Bronchial epithelial cell (primary cell): ENCODE data around the gene USP15. TPM values are rescaled to one million over a fixed set of nuclear protein-coding genes. Genes with fewer than 3 reads are reported as not detected.

Source experiments
- DNase-seq: peaks from one replicate; pipeline ENCODE4 v3.0.0-alpha.2; 2010; ENCODE audit warnings: low read depth
- FAIRE-seq: peaks from 2 replicates; lab custom pipeline; 2011; peaks lifted over from hg19 to GRCh38; lab: Jason Lieb, UNC
- H3K27me3 ChIP-seq: 2 replicates; pipeline ENCODE4 v1.5.1; 2011; ENCODE audit warnings: low read length; ENCODE audit not compliant: control insufficient read depth, insufficient read depth
- H3K36me3 ChIP-seq: 2 replicates; pipeline ENCODE4 v1.5.1; 2011; ENCODE audit warnings: low read length; ENCODE audit not compliant: control insufficient read depth, insufficient read depth
- H3K4me3 ChIP-seq: 2 replicates; pipeline ENCODE4 v1.5.1; 2011; ENCODE audit warnings: mild to moderate bottlenecking, low read depth, low read length, control low read depth
- total RNA-seq: library from RNA; depleted of rRNA; stranded (reverse); fragments of >200 nt; gene quantifications from 2 replicates; pipeline ENCODE4 v1.2.1, GENCODE V29; 2014
- TF ChIP-seq, protein P1 (sequence below): IDR thresholded peaks from 2 replicates; pipeline ENCODE4 v1.5.1; 2011; ENCODE audit warnings: mild to moderate bottlenecking, moderate library complexity, low read length, control low read depth, inconsistent platforms; ENCODE audit not compliant: insufficient read depth, severe bottlenecking

Gene USP15
- total RNA-seq, 1 donor from 2014 or later, result 56.3 TPM

DNA sequence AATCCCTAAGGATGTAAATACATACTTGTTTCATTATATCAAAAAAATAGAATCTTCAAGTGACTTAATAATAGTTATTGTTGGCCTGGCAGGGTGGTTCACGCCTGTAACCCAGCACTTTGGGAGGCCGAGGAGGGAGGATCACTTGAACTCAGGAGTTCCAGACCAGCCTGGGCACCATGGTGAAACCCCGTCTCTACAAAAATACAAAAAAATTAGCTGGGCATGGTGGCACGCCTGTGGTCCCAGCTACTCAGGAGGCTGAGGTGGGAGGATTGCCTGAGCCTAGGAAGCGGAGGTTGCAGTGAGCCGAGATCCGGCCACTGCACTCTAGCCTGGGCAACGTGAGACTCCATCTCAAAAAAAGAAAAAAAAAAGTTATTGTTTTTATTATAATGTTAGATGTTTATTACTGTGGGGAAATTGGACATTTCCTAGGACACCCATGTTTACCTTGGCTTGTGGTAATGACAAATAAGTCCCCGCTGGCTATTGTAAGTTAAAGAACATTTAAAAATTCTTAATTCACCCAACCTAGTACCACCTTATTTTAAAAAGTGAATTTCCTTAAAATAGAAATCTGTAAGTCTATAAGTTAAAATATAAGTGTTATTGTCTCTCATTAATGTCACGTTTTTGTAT lies 1.8 kb downstream of the USP15 start:
- TF ChIP-seq, protein P1, sequence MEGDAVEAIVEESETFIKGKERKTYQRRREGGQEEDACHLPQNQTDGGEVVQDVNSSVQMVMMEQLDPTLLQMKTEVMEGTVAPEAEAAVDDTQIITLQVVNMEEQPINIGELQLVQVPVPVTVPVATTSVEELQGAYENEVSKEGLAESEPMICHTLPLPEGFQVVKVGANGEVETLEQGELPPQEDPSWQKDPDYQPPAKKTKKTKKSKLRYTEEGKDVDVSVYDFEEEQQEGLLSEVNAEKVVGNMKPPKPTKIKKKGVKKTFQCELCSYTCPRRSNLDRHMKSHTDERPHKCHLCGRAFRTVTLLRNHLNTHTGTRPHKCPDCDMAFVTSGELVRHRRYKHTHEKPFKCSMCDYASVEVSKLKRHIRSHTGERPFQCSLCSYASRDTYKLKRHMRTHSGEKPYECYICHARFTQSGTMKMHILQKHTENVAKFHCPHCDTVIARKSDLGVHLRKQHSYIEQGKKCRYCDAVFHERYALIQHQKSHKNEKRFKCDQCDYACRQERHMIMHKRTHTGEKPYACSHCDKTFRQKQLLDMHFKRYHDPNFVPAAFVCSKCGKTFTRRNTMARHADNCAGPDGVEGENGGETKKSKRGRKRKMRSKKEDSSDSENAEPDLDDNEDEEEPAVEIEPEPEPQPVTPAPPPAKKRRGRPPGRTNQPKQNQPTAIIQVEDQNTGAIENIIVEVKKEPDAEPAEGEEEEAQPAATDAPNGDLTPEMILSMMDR, result no peak
- no peak overlapping the region for H3K4me3 ChIP-seq
- H3K36me3 ChIP-seq, result no peaks in the 10 kb centered on the region
- FAIRE-seq (no peak), DNase-seq (no peak)
- no peaks in the 10 kb centered on the region for H3K27me3 ChIP-seq

DNA sequence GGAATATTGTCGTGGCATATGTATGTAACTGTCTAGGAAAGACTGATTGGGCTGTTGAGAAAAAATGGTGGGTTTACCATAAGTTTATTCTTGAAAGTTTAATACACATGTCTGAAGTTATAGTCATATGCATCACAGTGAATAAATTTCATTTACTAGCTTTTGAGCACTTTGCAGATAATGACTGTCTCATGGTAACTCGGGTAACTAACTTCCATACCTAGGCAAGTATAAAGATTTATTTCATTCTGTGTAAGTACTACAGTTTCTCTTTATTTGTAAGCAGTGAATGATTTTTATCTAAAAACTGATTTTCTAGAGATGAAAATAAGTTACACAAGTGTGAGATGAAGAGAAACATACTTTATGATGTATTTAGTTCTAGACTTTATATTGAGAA lies 3.0 kb downstream of the USP15 start:
- DNase-seq, result no peak
- TF ChIP-seq, protein P1, result no peak
- Histone ChIP-seq H3K27me3 (no peaks in the 10 kb centered on the region), H3K36me3 (no peaks in the 10 kb centered on the region), H3K4me3 (no peak overlapping the region)
- no peak for FAIRE-seq

DNA sequence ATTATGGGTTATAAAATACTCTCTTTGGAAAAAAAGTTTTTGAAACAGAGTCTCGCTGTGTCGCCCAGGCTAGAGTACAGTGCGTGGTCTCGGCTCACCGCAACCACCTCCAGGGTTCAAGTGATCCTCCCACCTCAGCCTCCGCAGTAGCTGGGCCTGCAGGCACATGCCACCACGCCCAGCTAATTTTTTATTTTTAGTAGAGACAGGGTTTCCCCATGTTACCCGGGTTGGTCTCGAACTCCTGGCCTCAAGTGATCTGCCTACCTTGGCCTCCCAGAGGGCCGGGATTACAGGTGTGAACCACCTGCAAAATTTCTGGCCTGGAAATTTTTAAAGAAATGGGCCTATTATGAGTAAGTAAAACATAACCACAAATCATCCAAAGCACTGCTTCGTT lies 3.8 kb downstream of the USP15 start:
- H3K27me3 ChIP-seq, result no peaks in the 10 kb centered on the region
- DNase-seq, result no peak
- TF ChIP-seq, protein P1, result no peak
- H3K36me3 ChIP-seq, result no peaks in the 10 kb centered on the region
- no peak overlapping the region for H3K4me3 ChIP-seq
- no peak for FAIRE-seq

DNA sequence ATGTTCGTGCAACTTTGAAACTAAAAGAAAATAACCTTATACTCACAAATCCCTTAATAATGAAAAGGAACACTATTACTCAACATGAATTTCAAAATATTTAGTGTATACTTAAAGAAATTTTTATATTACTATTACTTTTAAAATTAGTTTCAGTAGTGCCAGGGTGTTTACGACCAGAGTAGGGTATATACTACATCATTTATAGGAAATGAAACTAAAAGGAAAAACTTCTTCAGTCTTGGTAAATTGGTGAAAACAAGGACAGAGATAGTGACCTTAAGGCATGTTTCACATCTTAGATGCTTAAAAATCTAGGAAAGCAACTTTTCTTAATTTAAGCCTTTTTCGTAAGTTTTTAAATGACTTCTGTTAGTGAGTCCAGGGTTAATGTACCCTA lies 4.5 kb downstream of the USP15 start:
- no peak overlapping the region for H3K4me3 ChIP-seq

DNA sequence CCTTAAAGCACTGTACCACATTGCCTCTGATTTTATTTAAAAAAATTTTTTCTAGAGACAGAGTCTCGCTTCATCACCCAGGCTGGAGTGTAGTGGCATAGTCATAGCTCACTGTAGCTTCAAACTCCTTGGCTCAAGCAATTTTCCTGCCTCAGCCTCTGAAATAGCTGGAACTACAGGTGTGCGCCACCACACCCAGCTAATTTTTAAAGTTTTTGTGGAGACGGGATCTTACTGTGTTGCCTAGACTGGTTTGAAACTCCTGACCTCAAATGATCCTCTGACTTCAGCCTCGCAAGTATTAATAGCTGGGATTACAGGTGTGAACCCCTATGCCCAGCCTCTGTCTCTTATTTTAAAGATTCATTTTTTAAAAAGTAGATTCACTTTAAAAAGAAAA lies 5.3 kb downstream of the USP15 start:
- no peaks in the 10 kb centered on the region for H3K27me3 ChIP-seq
- FAIRE-seq (no peak), DNase-seq (no peak)
- TF ChIP-seq, protein P1, result no peak
- no peaks in the 10 kb centered on the region for H3K36me3 ChIP-seq
- no peak overlapping the region for H3K4me3 ChIP-seq

More for the DNA sequence above, 4.5 kb downstream of the USP15 start:
- TF ChIP-seq, protein P1, result no peak
- no peaks in the 10 kb centered on the region for H3K36me3 ChIP-seq
- no peaks in the 10 kb centered on the region for H3K27me3 ChIP-seq
- DNase-seq, result no peak
- no peak for FAIRE-seq

DNA sequence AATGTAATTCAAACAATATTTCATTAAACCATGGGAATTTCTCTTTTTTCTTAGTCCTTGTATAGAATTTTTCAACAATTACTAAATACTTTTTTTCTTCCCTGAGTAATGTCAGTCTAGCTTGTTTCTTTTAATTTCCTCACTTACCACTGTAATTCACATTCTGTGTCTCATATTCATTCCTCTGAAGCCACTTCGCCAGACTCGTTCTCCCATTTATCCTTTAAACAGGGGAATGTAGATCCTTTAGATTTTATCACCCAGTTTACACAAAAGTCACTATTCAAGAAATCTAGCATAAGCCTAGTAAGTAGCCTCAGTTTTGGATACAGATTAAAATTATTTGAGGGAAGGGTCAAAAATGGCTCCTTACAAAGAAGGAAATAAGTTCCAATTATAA lies 6.8 kb downstream of the USP15 start:
- FAIRE-seq, result no peak
- DNase-seq, result no peak
- H3K36me3 ChIP-seq, result no peaks in the 10 kb centered on the region
- H3K4me3 ChIP-seq, result no peak overlapping the region
- H3K27me3 ChIP-seq, result no peaks in the 10 kb centered on the region
- TF ChIP-seq, protein P1, result no peak
